GM18520 (cell line): Measurements from ENCODE around the gene SRRT.
"Not testable (repeated sequence)": the region's sequence is repeated elsewhere in the genome, so short reads cannot be mapped to it uniquely, and the experiment has no call there.

ENCODE experiments used
- ATAC-seq: cut with Tn5 transposase; IDR thresholded peaks from one replicate; pipeline ENCODE4 v1.9.1; 2021; ENCODE audit not compliant: unreplicated experiment

The SRRT gene

GRCh38 chr7:100854899-100855298 lies 20.0 kb upstream of the SRRT start:
- not testable (repeated sequence) for ATAC-seq

DNA sequence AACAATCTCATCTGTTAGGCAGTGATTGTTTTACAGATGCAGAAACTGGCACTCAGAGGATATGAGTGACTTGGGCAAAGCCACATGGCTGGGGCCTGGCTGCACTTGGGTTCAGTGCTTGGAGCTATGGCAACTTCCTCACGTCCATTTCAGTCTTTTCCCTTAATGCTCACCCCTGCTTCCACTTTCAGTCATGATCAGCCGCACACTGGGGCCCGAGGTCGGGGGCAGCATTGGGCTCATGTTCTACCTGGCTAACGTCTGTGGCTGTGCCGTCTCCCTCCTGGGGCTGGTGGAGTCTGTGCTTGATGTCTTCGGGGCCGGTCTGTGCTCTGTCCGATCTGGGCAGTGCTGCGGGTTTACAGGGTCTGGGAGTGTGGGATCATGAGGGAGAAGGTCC lies 19.4 kb upstream of the SRRT start:
- ATAC-seq = no peak

DNA sequence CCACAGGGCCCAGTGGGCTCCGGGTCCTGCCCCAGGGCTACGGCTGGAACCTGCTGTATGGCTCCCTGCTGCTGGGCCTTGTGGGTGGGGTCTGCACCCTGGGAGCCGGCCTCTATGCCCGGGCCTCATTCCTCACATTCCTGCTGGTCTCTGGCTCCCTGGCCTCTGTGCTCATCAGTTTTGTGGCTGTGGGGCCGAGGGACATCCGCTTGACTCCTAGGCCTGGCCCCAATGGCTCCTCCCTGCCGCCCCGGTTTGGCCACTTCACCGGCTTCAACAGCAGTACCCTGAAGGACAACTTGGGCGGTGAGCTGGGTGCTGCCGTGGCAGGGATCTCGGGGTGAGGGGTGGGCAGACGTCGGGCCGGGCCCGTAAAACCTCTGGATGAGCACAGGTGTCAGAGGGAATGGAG lies 18.0 kb upstream of the SRRT start:
- ATAC-seq = no peak

DNA sequence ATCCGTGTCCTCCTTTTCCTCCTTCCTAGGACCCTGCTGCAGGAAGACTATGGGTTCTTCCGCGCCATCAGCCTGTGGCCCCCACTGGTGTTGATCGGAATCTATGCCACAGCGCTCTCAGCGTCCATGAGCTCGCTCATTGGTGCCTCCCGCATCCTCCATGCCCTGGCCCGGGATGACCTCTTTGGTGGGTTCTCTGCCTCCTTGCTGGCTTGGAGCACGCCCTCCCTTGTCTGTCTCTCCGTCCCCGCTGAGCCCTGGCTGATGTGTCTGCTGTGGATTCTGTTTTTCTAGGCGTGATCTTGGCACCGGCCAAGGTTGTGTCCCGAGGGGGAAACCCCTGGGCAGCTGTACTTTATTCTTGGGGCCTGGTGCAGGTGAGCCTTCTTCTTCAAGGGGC lies 15.0 kb upstream of the SRRT start:
- ATAC-seq = no peak

- no peak for ATAC-seq
Observed at GRCh38 chr7:100860702-100861615, 13.9 kb upstream of the SRRT start.

DNA sequence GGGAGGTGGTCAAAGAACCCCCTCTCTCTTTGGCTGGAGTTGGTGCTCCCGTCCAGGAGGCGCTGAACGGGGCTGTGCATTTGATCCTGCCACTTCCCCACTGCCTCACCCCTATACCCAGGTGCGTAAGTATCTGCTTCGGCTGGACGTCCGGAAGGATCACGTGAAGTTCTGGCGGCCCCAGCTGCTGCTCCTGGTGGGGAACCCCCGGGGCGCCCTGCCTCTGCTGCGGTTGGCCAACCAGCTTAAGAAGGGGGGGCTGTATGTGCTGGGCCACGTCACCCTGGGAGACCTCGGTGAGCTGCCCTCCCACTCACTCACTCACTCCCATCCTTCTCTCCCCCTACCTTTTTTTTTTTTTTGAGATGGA lies 13.3 kb upstream of the SRRT start:
- no peak for ATAC-seq

DNA sequence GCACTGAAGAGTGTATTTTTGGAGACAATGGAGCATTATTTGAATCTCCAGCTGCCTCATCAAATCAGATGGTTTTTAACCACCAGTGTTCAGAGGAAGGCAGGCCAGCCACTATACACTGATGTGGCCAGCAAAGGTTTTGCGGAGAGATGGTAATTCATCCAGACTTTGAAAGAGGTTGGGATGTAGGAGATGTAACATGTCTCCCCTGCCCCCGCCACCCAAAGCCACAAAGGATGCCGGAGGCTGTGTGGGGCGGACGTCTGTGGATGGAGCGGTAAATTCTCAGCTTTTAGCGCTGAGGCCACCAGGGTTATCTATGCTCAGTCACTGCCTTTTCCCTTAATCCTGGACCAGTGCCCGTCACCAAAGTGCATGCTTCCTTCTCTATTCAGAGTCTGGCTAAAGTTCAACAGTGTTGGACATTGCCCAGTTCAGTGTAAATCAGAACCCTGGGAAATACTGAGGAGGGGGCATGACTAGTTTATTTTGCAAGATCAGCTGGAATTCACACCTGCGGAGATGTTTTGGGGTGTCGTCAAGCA lies 11.4 kb upstream of the SRRT start:
- no peak for ATAC-seq

DNA sequence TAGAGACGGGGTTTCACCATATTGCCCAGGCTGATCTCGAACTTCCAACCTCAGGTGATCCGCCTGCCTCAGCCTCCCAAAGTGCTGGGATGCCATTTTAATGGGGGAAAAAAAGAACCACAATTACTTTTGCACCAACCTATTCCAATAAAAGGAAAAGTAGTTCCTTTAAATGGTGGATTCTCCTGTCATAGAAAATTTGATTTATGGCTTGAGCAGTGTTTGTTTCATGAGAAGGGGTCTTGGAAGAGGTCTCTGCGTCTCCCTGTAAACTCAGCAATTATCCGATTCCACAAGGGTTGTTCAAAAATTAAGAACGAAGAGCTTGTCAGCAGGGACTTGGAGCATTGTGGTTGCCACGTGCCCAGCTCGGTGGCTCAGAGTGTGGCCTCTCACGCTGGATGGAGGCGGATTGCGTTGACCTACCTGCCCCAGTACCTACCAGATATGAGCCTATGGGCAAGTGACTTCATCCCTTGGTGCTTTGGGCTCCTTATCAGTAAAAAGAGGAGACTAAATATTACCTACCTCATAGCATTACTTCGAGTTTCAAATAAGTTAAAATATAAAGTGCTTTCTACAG lies 10.5 kb upstream of the SRRT start:
- ATAC-seq = no peak

- ATAC-seq = no peak
Observed at GRCh38 chr7:100865372-100865911, 9.5 kb upstream of the SRRT start.

GRCh38 chr7:100865938-100866728 lies 8.8 kb upstream of the SRRT start:
- no peak for ATAC-seq

DNA sequence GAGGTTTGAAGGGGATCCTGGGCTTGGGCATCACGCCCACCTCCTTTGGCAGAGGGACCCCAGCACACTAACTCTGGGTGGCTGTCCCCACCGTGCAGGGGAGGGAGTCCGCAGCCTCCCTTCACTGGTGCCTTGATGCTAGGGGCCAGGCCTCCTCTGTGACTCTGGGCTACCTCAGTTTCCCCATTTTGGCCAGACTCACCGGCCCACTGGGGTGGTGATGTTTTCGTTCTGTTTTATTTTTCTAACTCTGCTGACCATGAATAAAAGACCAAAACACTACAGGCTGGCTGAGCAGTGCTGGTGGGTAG lies 8.2 kb upstream of the SRRT start:
- no peak for ATAC-seq

- ATAC-seq = no peak
Observed at GRCh38 chr7:100867040-100867775, 7.7 kb upstream of the SRRT start, which contains the start of gene TRIP6. TSS of gene TRIP6 (plus strand) at chr7:100867387. CDS start at chr7:100867498, 111 bp downstream.

DNA sequence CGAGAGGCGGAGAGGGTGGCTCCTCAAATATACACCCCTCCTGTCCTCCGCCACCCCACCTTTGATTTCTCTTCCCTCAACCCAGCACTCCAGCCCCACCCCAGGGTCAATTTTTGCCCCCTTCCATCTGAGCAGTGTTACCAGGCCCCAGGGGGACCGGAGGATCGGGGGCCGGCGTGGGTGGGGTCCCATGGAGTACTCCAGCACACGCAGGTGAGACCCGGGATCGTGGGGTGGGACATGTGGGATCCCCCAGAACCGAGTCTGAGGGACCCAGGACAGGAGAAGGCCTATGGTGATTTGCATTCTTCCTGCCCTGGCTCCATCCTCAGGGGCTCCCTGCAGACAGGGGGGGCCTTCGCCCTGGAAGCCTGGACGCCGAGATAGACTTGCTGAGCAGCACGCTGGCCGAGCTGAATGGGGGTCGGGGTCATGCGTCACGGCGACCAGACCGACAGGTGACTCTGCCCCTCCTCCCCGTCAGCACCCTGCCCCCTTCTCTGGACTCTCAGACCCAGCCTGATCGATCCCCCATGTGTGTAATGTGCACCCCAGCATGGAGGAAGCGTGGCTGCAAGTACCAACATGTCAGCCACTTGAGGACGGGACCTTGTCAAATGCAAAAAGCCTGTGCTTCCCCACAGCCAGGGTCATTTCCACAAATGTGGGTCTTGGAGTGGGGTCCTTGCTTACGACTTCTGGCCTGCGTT lies 7.0 kb upstream of the SRRT start:
- ATAC-seq = no peak

- ATAC-seq = no peak
Observed at GRCh38 chr7:100873599-100874299, 1.2 kb upstream of the SRRT start.

DNA sequence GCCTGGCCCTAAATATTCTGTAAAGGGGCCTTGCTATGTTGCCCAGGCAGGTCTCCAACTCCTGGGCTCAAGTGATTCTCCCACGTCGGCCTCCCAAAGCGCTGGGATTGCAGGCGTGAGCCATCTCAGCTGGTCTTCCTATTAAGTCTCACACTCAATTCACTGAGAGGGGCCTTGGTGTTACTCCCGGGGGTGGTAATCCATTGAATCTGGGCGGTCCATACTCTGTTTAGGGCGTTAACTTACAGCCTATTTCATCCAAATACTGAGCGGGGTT lies 665 bp upstream of the SRRT start:
- no peak for ATAC-seq

DNA sequence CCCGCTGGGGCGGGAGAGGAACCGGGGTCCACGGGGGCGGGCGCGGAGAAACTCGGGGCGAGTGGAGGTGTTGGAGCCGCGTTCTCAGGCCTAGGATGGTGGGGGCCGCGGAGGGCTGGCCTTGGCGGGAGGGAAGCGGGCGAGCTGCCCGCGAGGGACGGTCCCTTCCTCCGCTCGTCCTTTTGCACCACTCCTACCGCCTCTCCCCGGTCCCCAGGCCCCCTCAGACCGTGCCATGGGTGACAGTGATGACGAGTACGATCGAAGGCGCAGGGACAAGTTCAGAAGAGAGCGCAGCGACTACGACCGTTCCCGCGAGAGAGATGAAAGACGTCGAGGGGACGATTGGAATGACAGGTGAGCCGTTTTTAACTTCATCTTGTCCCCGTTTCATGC lies 451 bp downstream of the SRRT start:
- ATAC-seq = peak; percentile 2

DNA sequence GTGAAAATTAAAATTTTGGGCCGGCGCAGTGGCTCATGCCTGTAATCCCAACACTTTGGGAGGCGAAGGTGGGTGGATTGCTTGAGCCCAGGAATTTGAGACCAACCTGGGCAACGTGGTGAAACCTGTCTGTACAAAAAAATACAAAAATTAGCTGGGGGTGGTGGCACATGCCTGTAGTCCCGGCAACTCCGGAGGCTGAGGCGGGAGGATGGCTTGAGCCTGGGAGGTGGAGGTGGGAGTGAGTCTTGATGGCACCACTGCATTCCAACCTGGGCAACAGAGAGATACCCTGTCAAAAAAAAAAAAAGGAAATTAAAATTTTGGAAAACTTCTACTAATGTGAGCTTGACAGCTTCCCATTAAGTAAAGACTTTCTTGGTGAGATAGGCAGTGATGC lies 3.1 kb downstream of the SRRT start:
- ATAC-seq = no peak

- ATAC-seq = no peak
Observed at GRCh38 chr7:100878685-100879084, 3.8 kb downstream of the SRRT start.

DNA sequence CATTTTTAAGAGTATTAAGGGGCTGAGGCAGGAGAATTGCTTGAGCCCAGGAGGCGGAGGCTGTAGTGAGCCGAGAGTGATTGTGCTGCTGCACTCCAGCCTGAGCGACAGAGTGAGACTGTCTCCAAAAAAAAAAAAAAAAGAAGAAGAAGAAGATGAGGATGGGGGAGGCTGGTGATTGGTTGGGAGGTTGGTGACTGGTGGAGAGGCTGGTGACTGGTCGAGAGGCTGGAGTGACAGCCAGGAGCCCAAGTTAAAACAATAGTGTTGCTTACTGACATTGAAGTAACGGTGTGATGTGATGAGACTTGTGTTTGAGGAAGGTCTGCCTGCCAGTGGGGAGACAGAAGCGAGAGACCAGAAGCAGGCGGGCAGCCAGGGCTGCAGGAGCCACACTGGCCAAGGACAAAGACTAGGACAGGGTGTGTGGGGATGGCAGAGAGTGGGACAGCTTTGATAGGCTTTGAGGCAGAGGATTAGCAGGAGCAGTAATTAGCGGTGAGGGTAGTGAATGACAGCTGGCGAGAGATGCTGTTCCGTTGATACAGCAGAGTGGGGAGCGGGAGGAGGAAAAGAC lies 4.9 kb downstream of the SRRT start:
- no peak for ATAC-seq
